Right forelimb (tissue), 1 donor: ENCODE results near the gene XPO1.
"Not testable (repeated sequence)": the region's sequence is repeated elsewhere in the genome, so short reads cannot be mapped to it uniquely, and the experiment has no call there.

Experiments
- DNase-seq: peaks from one replicate; pipeline ENCODE4 v3.0.0-alpha.2; 2018

XPO1 gene

GRCh38 chr2:61465045-61465444, 73.1 kb downstream of the XPO1 start:
- no peak for DNase-seq

GRCh38 chr2:61463769-61464475, 74.2 kb downstream of the XPO1 start:
- no peak for DNase-seq

- no peak for DNase-seq
Measured at GRCh38 chr2:61461404-61461803, 76.8 kb downstream of the XPO1 start.

GRCh38 chr2:61460163-61460562, 78.0 kb downstream of the XPO1 start:
- DNase-seq, result no peak

- no peak for DNase-seq
Measured at GRCh38 chr2:61456746-61457420, 81.3 kb downstream of the XPO1 start.

GRCh38 chr2:61456070-61456745, 81.9 kb downstream of the XPO1 start:
- DNase-seq, result no peak

- not testable (repeated sequence) for DNase-seq
Measured at GRCh38 chr2:61454972-61455371, 83.2 kb downstream of the XPO1 start.

GRCh38 chr2:61454383-61454782, 83.8 kb downstream of the XPO1 start:
- DNase-seq, result no peak

GRCh38 chr2:61452392-61452791, 85.8 kb downstream of the XPO1 start:
- no peak for DNase-seq

- no peak for DNase-seq
Measured at GRCh38 chr2:61451178-61451577, 87.0 kb downstream of the XPO1 start.

- DNase-seq, result no peak
Measured at GRCh38 chr2:61450144-61450543, 88.0 kb downstream of the XPO1 start.

GRCh38 chr2:61448229-61448628, 89.9 kb downstream of the XPO1 start:
- DNase-seq, result no peak

GRCh38 chr2:61446971-61447370, 91.2 kb downstream of the XPO1 start:
- DNase-seq, result not testable (repeated sequence)

- DNase-seq, result no peak
Measured at GRCh38 chr2:61443342-61444041, 94.7 kb downstream of the XPO1 start.

GRCh38 chr2:61439241-61440002, 98.7 kb downstream of the XPO1 start:
- no peak for DNase-seq

- no peak for DNase-seq
Measured at GRCh38 chr2:61438670-61439069, 99.5 kb downstream of the XPO1 start.

- DNase-seq, result no peak
Measured at GRCh38 chr2:61437170-61437569, 101.0 kb downstream of the XPO1 start.

- DNase-seq, result no peak
Measured at GRCh38 chr2:61436092-61436491, 102.1 kb downstream of the XPO1 start.

- DNase-seq, result no peak
Measured at GRCh38 chr2:61435291-61435690, 102.9 kb downstream of the XPO1 start.

GRCh38 chr2:61434314-61434713, 103.8 kb downstream of the XPO1 start:
- DNase-seq, result no peak

- no peak for DNase-seq
Measured at GRCh38 chr2:61433606-61434005, 104.5 kb downstream of the XPO1 start.

- DNase-seq, result no peak
Measured at GRCh38 chr2:61432990-61433389, 105.2 kb downstream of the XPO1 start.

- DNase-seq, result no peak
Measured at GRCh38 chr2:61431345-61431744, 106.8 kb downstream of the XPO1 start.
